Cardiac fibroblast (primary cell): ENCODE data around the gene COL25A1.
"Not testable (repeated sequence)": the region's sequence is repeated elsewhere in the genome, so short reads cannot be mapped to it uniquely, and the experiment has no call there.

Experiments
- DNase-seq, 2 donors: peaks; one replicate each; pipeline versions ENCODE4 v3.0.0 to v3.0.0-alpha.2; 2010; ENCODE audit warnings: low read depth in 2 of 2
- H3K4me3 ChIP-seq, 2 donors: replicated peaks in 1 of 2; 1 replicate in 1 of 2; 2 replicates in 1 of 2; pipeline ENCODE4 v1.5.1; 2011; ENCODE audit warnings: low read depth in 2 of 2, low read length in 2 of 2, mild to moderate bottlenecking in 2 of 2, moderate library complexity in 1 of 2
- TF ChIP-seq, protein P1 (sequence below): IDR thresholded peaks from one replicate; pipeline ENCODE4 v1.5.1; 2011; ENCODE audit warnings: low read depth, mild to moderate bottlenecking, low read length, inconsistent platforms

COL25A1 gene

DNA sequence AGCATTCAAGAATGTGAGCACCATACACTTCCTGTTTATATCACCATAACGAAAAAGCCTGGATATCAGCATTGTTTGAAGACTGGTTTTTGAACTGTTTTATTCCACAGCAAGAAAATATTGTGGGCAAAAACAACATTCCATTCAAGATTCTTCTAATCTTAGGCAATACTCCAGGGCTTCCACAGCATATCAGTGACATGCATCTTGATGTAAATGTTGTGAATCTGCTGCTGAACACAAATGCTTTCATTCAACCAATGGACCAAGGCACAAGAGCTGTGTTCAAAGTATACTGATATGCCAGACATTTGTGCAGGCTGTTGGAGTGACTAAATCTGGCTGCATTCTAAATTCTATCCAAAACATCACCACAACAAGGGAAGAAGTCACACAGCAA is 279.5 kb downstream of the COL25A1 start:
- H3K4me3 ChIP-seq, result no peak overlapping the region
- TF ChIP-seq, protein P1, sequence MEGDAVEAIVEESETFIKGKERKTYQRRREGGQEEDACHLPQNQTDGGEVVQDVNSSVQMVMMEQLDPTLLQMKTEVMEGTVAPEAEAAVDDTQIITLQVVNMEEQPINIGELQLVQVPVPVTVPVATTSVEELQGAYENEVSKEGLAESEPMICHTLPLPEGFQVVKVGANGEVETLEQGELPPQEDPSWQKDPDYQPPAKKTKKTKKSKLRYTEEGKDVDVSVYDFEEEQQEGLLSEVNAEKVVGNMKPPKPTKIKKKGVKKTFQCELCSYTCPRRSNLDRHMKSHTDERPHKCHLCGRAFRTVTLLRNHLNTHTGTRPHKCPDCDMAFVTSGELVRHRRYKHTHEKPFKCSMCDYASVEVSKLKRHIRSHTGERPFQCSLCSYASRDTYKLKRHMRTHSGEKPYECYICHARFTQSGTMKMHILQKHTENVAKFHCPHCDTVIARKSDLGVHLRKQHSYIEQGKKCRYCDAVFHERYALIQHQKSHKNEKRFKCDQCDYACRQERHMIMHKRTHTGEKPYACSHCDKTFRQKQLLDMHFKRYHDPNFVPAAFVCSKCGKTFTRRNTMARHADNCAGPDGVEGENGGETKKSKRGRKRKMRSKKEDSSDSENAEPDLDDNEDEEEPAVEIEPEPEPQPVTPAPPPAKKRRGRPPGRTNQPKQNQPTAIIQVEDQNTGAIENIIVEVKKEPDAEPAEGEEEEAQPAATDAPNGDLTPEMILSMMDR, result no peak
- peak in 1 of 2 donors; percentile 29 for DNase-seq

DNA sequence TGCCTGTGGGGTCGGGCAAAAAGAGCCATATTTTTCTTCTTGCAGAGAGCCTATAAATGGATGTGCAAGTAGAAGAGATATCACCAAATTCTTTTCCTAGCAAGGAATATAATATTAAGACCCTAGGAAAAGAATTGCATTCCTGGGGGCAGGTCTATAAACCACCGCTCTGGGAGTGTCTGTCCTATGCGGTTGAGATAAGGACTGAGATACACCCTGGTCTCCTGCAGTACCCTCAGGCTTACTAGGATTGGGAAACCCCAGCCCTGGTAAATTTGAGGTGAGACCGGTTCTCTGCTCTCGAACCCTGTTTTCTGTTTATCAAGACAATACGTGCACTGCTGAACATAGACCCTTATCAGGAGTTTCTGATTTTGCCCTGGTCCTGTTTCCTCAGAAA is 280.8 kb downstream of the COL25A1 start:
- not testable (repeated sequence) for DNase-seq, H3K4me3 ChIP-seq

DNA sequence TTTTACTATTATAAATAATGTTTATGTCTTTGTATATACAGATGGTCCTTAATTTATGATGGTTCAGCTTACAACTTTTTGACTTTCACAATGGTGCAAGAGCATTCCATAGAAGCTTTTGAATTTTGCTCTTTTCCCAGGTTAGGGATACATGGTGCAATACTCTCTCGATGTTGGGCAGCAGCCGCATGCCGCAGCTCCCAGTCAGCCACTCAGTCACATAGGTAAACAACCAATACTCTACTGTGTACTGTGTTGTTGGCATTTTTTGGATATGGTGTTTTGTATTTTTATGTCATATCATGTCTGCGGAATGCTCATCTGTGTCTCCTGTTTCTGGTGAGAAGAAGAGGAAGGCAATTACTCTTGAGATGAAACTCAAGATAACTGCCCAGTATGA is 281.6 kb downstream of the COL25A1 start:
- no peak overlapping the region for H3K4me3 ChIP-seq
- TF ChIP-seq, protein P1, result no peak
- no peak for DNase-seq

DNA sequence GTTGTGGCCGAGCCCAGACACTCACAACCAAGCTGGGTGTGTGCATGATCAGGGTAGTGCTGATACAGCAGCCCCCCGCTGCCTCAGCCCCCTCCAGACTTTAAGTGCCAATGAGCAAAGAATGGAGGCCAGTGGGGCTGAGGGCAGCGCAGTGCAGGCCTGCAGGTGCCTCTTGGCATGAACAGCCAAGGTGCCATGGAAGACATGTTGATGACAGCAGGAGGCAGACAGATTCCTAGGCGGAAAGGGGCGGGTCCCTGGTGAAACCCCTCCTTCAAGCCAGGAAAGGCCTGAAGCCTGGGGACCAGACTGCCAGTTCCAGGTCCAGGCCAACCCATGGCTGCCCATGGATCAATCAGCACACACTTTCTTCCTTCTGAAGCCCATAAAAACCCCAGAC is 286.3 kb downstream of the COL25A1 start:
- TF ChIP-seq, protein P1, result no peak
- H3K4me3 ChIP-seq, result no peak overlapping the region
- no peak for DNase-seq

DNA sequence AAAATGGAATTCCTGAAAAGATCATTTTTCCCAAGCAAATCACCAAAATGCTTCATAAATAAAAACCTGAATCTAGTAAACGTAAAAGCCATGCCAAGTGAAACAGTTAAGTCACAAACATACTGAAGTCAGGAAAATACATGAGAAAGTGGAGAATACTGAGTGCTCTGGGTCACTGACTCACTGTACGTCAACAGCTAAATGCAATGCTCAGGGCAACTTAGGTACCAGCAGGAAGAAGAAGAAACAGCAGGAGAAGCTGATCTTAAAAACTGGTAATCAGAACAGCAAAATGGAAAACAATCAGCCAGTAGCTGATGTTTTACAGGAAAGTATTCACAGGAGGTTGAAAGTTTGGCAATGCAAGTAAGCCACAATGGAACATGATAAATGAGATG is 287.0 kb downstream of the COL25A1 start:
- peak in 1 of 2 donors; percentile 38 for DNase-seq
- TF ChIP-seq, protein P1, result no peak
- H3K4me3 ChIP-seq, result no peak overlapping the region

DNA sequence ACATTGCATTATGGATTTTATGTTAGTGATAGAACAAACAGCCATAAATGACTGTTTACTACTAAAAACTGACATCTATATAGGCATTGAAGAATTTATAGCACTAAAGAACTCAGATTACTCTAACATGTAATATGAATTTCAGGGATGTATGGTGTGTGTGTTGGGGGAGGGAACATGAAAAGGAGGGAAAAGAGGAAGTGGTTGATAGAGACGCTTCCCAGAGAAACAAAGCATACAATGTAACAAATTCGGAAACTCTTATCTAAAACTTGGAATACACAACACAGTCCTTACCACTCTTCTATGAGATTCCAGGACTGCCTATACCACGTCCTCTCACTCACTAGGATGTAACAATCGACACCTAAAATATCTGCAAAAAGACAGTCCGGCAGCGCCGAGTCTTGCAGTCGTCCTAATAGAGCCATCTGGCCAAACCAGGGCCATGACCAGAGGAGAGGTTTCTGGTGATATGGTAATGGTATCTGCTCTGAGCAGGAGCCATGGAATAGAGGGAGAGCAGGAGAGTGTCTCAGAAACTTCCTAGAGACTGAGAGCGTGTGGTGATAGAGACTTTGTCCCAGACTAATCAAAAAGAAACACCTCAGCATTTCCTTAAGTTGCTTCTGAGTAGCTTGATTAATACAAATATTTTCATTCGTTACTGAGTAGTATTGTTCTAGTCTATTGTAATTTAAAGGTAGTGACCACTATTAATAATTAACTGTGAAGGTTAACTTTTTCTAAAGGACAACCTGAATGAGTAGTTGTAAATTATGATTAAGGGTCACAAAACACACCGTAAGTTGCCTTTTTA is 287.7 kb downstream of the COL25A1 start:
- no peak overlapping the region for H3K4me3 ChIP-seq
- DNase-seq, result no peak
- TF ChIP-seq, protein P1, result no peak

DNA sequence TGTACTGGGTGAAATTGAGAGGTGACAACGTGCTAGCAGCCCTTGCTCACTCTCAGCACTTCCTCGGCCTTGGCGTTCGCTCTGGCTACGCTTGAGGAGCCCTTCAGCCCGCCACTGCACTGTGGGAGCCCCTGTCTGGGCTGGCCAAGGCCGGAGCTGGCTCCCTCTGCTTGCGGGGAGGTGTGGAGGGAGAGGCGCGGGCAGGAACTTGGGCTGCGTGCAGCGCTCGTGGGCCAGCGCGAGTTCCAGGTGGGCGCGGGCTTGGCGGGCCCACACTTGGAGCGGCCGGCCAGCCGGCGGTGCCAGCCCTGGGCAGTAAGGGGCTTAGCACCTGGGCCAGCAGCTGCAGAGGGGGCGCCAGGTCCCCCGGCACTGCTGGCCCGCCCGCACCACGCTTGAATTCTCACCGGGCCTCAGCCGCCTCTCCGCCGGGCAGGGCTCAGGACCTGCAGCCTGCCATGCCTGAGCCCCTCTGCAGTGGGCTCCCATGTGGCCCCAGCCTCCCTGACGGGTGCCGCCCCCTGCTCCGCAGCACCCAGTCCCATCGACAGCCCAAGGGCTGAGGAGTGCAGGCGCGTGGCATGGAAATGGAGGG is 290.1 kb downstream of the COL25A1 start:
- DNase-seq, result no peak
- no peak overlapping the region for H3K4me3 ChIP-seq
- TF ChIP-seq, protein P1, result no peak
